GM12878 (cell line): ENCODE measurements around the gene SBNO1. TPM values are rescaled to one million over a fixed set of nuclear protein-coding genes. Genes with fewer than 3 reads are reported as not detected.
"Not testable (repeated sequence)": the region's sequence is repeated elsewhere in the genome, so short reads cannot be mapped to it uniquely, and the experiment has no call there.

ENCODE experiments used
- ATAC-seq: fragments of 200-7000 bp; cut with Tn5 transposase; 3 replicates; pipeline ENCODE4 v1.9.1; 2020; ENCODE audit warnings: mild to moderate bottlenecking, moderate library complexity
- BruUV-seq: library from RNA; stranded (reverse); fragments of 400-500 nt; replicated peaks from 2 replicates; lab custom pipeline; 2021; lab: Mats Ljungman, UMichigan
- CTCF ChIA-PET: fragments of 300-600 bp; sonication (Branson Sonifier 250); formaldehyde crosslinking; extraction: SDS; loops from one replicate; lab custom pipeline; 2021; ENCODE audit warnings: inconsistent platforms; lab: Yijun Ruan, JAX
- POLR2A ChIA-PET: fragments of 350-600 bp; formaldehyde crosslinking; extraction: SDS; loops from one replicate; lab custom pipeline; 2021; ENCODE audit warnings: inconsistent platforms; lab: Charles Lee
- RAD21 ChIA-PET: fragments of 300-600 bp; sonication (Branson Sonifier 250); formaldehyde crosslinking; loops from one replicate; lab custom pipeline; 2023; ENCODE audit warnings: antibody characterized with exemption; ENCODE audit not compliant: unreplicated experiment; lab: Charles Lee
- SMC1A ChIA-PET: fragments of 300-600 bp; sonication (Branson Sonifier 250); formaldehyde crosslinking; loops from one replicate; lab custom pipeline; 2023; ENCODE audit not compliant: unreplicated experiment, uncharacterized antibody; lab: Charles Lee
- DNase-seq: peaks from one replicate; pipeline ENCODE4 v3.0.0-alpha.2; 2011; ENCODE audit warnings: low read depth, low spot score
- FAIRE-seq: peaks from 3 replicates; lab custom pipeline; 2011; peaks lifted over from hg19 to GRCh38; lab: Jason Lieb, UNC
- H2AFZ ChIP-seq: 2 replicates; pipeline ENCODE4 v1.6.0; 2011; ENCODE audit warnings: low read depth, low read length, control low read depth; ENCODE audit not compliant: control insufficient read depth
- H3K27ac ChIP-seq: 2 replicates; pipeline ENCODE4 v1.5.1; 2011; ENCODE audit warnings: control low read depth; ENCODE audit not compliant: control insufficient read depth, insufficient read depth
- H3K27me3 ChIP-seq, 2 experiments: replicated peaks in 1 of 2; 2 replicates each; pipeline versions ENCODE4 v1.6.0 to v1.6.1; 2011; ENCODE audit warnings: low read length in 1 of 2; ENCODE audit not compliant: control insufficient read depth in 2 of 2, insufficient read depth in 2 of 2
- H3K36me3 ChIP-seq, 2 experiments: 2 replicates each; pipeline ENCODE4 v1.5.1; 2011; ENCODE audit warnings: low read length in 1 of 2; ENCODE audit not compliant: control insufficient read depth in 2 of 2, insufficient read depth in 2 of 2
- H3K4me1 ChIP-seq: 2 replicates; pipeline ENCODE4 v1.6.1; 2011; ENCODE audit warnings: mild to moderate bottlenecking, low read length, moderate library complexity, mixed read lengths; ENCODE audit not compliant: control insufficient read depth, insufficient read depth
- H3K4me2 ChIP-seq: 2 replicates; pipeline ENCODE4 v1.6.0; 2011; ENCODE audit warnings: control low read depth; ENCODE audit not compliant: control insufficient read depth, insufficient read depth
- H3K4me3 ChIP-seq: fragments of 200-600 bp; sonication (generic); 2 replicates; pipeline ENCODE4 v1.5.1; 2016
- H3K79me2 ChIP-seq: 2 replicates; pipeline ENCODE4 v1.6.0; 2011; ENCODE audit warnings: low read length; ENCODE audit not compliant: control insufficient read depth, insufficient read depth
- H3K9ac ChIP-seq: 2 replicates; pipeline ENCODE4 v1.8.0; 2011; ENCODE audit warnings: low read length, control low read depth, mixed read lengths; ENCODE audit not compliant: control insufficient read depth, insufficient read depth
- H3K9me3 ChIP-seq: replicated peaks from 3 replicates; pipeline ENCODE4 v1.5.1; 2011; ENCODE audit warnings: mild to moderate bottlenecking, low read length; ENCODE audit not compliant: control insufficient read depth, insufficient read depth
- H4K20me1 ChIP-seq: 2 replicates; pipeline ENCODE4 v1.6.0; 2011; ENCODE audit not compliant: control insufficient read depth, insufficient read depth
- WGBS: methylation state at CpG from one replicate; pipeline ENCODE4 v1.1.6; 2016; ENCODE audit warnings: low lambda C conversion rate; ENCODE audit not compliant: insufficient replicate concordance, insufficient coverage; ENCODE audit errors: missing lambda C conversion rate; 5-methylcytosine and 5-hydroxymethylcytosine counted together
- in situ Hi-C: fragments of 300-500 bp; cut with MboI; formaldehyde crosslinking; loops from 9 replicates; pipeline ENCODE4 v1.14.3; 2018; ENCODE audit warnings: mixed read lengths
- intact Hi-C: fragments of 100-400 bp; cut with micrococcal nuclease; formaldehyde crosslinking; loops from one replicate; pipeline ENCODE4 v1.14.2; 2022; ENCODE audit not compliant: unreplicated experiment
- polyA plus RNA-seq, 11 experiments: library from polyadenylated mRNA; depleted of rRNA in 4 of 11; unstranded in 6 of 11; stranded (reverse) in 5 of 11; fragments of >200 nt; fragmentation: Nextera tagmentation in 4 of 11; fragmentation: Illumina TruSeq in 1 of 11; extraction: Ambion mirVana in 4 of 11; extraction: Trizol in 1 of 11; gene quantifications; 1 replicate in 1 of 11; 2 replicates in 10 of 11; pipeline versions ENCODE4 v1.2.1 to v1.2.3, GENCODE V29; 2011 to 2016; ENCODE audit warnings: inconsistent platforms in 2 of 11, missing spikeins in 2 of 11, low read depth in 1 of 11
- total RNA-seq, 4 experiments: library from RNA; depleted of rRNA in 3 of 4; stranded (reverse); fragments of >200 nt in 3 of 4; fragmentation: Illumina TruSeq in 1 of 4; extraction: Trizol in 1 of 4; gene quantifications; 2 replicates each; pipeline versions ENCODE4 v1.2.1 to v1.2.3, GENCODE V29; 2013 to 2021

The SBNO1 gene
- total and polyA plus RNA-seq, 10 of the 15 experiments (the other 5 are each of a cell fraction or from before 2014, with no cell fraction given), result 7.5 to 39.7 (median 20.9) TPM

GRCh38 chr12:123248996-123249741 lies 115.5 kb downstream of the SBNO1 start:
- H4K20me1 ChIP-seq, H3K4me1 ChIP-seq, H3K9ac ChIP-seq, H2AFZ ChIP-seq, DNase-seq, H3K4me2 ChIP-seq, FAIRE-seq, H3K9me3 ChIP-seq, BruUV-seq, H3K27me3 ChIP-seq, intact Hi-C loops, ATAC-seq, H3K4me3 ChIP-seq, H3K27ac ChIP-seq: not testable (repeated sequence)
- 99% methylated on average over 25 of the region's 26 CpGs for WGBS
- SMC1A ChIA-PET, result interaction anchor here (1.1 kb wide), 1 partner anchor 14 kb away, joined by 3 read pairs; no protein-coding TSS in a partner anchor
- peaks cover 16% of the 10 kb centered on the region for H3K79me2 ChIP-seq
- CTCF ChIA-PET, result interaction anchor here (2.9 kb wide), 1 partner anchor 10 kb away, joined by 17 read pairs; no protein-coding TSS in a partner anchor
- RAD21 ChIA-PET, result interaction anchor here (1.7 kb wide), 1 partner anchor 11 kb away, joined by 6 read pairs; no protein-coding TSS in a partner anchor
- POLR2A ChIA-PET, result interaction anchor here (0.5 to 0.6 kb wide), 2 partner anchors 9 to 52 kb away, joined by 3 read pairs; no protein-coding TSS in a partner anchor
- in situ Hi-C loops, result loop anchor here (25.0 kb wide), 1 partner anchor 387 kb away; no protein-coding TSS in a partner anchor
- H3K36me3 ChIP-seq, result peaks cover 9 to 10% of the 10 kb centered on the region in 2 experiments

- WGBS, result 96% methylated on average over 2 of the region's 2 CpGs
- SMC1A ChIA-PET, result interaction anchor here (0.7 to 1.2 kb wide), 2 partner anchors 10 to 346 kb away, joined by 3 to 7 read pairs; no protein-coding TSS in a partner anchor
- H3K9ac ChIP-seq, H2AFZ ChIP-seq, H3K9me3 ChIP-seq, ATAC-seq, H4K20me1 ChIP-seq, H3K4me3 ChIP-seq, FAIRE-seq, DNase-seq, H3K27me3 ChIP-seq, H3K4me1 ChIP-seq, H3K4me2 ChIP-seq, H3K36me3 ChIP-seq, H3K27ac ChIP-seq, BruUV-seq, intact Hi-C loops: not testable (repeated sequence)
- POLR2A ChIA-PET, result interaction anchor here (1.1 kb wide), 1 partner anchor 10 kb away, joined by 4 read pairs; no protein-coding TSS in a partner anchor
- RAD21 ChIA-PET, result interaction anchor here (1.0 to 1.7 kb wide), 2 partner anchors 10 to 49 kb away, joined by 4 to 6 read pairs; no protein-coding TSS in a partner anchor
- in situ Hi-C loops, result loop anchor here (25.0 kb wide), 1 partner anchor 386 kb away; no protein-coding TSS in a partner anchor
- CTCF ChIA-PET, result interaction anchor here (0.8 to 2.9 kb wide), 2 partner anchors 9 to 11 kb away, joined by 3 to 17 read pairs; no protein-coding TSS in a partner anchor
- H3K79me2 ChIP-seq, result peaks cover 19% of the 10 kb centered on the region
Measured at GRCh38 chr12:123248129-123248528, 116.5 kb downstream of the SBNO1 start.
